DOHH2 (cell line): Measurements from ENCODE around the gene FBXW10.
"Not testable (repeated sequence)": the region's sequence is repeated elsewhere in the genome, so short reads cannot be mapped to it uniquely, and the experiment has no call there.

ENCODE experiments used
- EZH2phosphoT487 ChIP-seq: fragments of 200-600 bp; sonication (generic); IDR thresholded peaks from 2 replicates; pipeline ENCODE4 v1.6.1; 2017; ENCODE audit warnings: borderline replicate concordance, mild to moderate bottlenecking, antibody characterized with exemption, low read length, moderate library complexity, mixed read lengths
- TF ChIP-seq, protein P1 (sequence below): fragments of 200-600 bp; sonication (generic); IDR thresholded peaks from one replicate; pipeline ENCODE4 v1.5.1; 2014; ENCODE audit warnings: antibody characterized with exemption, mild to moderate bottlenecking, low read depth, low read length; ENCODE audit not compliant: poor library complexity, severe bottlenecking

DNA sequence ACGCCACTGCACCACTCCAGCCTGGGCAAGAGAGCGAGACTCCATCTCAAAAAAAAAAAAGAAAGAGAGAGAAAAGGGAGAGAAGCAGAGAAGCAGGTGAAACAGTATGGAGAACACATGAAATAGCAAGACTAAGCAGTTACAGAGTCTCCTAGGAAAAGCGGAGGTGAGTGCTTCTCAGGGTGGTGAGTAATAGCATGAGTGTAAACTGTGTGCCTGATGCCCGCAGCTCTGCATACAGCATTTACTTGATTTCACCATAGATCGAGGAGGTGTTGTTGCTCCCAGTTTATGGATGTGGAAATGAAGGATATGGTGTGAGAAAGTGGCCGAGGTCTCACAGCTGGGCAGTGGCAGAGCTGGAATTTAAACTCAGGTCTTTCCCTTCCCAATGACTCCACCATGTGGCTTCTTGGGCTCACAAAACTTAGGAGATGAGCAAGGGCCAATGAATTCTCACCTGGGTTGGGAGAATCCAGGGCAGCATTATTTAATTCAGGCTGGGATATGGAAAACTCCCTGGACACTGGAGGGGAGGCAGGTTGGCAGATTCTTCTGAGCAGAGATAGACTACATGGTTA, 10.1 kb downstream of the FBXW10 start:
- TF ChIP-seq, protein P1, sequence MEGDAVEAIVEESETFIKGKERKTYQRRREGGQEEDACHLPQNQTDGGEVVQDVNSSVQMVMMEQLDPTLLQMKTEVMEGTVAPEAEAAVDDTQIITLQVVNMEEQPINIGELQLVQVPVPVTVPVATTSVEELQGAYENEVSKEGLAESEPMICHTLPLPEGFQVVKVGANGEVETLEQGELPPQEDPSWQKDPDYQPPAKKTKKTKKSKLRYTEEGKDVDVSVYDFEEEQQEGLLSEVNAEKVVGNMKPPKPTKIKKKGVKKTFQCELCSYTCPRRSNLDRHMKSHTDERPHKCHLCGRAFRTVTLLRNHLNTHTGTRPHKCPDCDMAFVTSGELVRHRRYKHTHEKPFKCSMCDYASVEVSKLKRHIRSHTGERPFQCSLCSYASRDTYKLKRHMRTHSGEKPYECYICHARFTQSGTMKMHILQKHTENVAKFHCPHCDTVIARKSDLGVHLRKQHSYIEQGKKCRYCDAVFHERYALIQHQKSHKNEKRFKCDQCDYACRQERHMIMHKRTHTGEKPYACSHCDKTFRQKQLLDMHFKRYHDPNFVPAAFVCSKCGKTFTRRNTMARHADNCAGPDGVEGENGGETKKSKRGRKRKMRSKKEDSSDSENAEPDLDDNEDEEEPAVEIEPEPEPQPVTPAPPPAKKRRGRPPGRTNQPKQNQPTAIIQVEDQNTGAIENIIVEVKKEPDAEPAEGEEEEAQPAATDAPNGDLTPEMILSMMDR = not testable (repeated sequence)
- TF ChIP-seq EZH2phosphoT487 = not testable (repeated sequence)
